ENCODE measurements around the gene CLSTN2.
"Not testable (repeated sequence)": the region's sequence is repeated elsewhere in the genome, so short reads cannot be mapped to it uniquely, and the experiment has no call there.

The CLSTN2 gene

DNA sequence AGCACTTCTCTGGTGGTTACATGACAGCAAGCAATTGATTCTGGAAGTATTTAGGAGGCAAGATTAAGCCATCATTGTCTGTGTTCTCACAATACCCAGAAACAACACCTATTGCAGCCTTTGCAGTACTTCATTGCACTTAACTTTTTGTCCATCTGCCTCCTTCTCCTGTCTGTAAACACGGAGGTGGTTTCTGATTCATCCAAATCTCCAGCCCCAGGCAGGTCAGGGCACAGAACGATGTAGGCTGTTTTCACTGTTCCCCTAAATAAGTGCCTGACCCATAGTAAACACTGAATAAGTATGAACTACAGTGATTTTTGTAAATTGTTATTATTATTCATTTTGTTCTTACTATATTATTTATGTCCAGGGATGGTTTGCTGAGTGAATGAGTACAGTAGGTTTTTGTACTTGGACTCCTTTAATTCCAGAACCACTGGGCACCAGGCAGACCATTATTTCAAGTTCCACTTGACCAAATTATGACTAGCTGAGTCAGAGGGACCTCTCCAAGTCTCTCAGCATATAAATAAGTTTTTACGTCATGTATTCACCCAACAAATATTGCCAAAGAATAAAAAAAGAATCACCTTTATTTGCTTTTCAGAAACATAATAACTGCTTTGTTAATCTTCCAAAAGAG is 459.6 kb downstream of the CLSTN2 start:
- no peak for DNase-seq

GRCh38 chr3:140395134-140396075 is 460.4 kb downstream of the CLSTN2 start:
- DNase-seq = no peak

DNA sequence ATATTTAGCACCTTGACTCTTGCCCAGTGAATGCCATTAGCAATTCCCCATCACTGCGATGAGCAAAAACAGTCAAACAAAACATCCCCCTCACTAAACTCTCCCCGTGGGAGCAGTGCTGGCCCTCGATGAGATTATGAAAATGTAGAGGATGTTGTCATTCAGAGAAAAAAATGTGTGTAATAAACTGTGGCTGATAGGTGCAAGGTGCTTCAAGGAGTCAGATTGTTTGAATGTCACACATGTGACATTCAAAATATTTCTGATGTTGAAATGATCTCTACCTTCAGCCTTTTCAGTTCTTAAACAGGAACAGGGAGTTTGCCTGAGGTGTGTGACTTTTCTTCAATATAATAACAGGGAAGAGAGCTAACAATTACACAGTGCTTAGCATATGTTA is 461.1 kb downstream of the CLSTN2 start:
- DNase-seq = no peak

- DNase-seq = no peak
Measured at GRCh38 chr3:140397847-140398246, 462.9 kb downstream of the CLSTN2 start.

DNA sequence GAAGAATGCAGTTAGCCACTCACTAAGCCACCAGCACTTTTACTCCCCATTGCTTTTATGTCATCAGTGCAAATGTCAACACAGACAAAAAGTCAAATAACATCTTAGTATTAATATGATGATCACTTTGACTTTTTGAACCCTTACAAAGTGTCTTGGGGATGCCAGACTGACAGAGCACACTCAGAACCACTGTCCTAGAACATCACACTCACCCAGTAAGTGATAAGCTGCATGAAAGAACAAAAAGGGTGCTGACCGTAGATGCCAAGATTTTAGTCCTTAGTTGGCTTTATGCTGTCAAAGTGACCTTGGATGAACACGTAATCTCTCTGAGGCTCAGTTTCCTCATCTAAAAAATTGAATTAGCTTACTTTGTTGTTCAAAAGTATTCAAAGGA is 463.4 kb downstream of the CLSTN2 start:
- no peak for DNase-seq

- DNase-seq = no peak
Measured at GRCh38 chr3:140399871-140400270, 464.9 kb downstream of the CLSTN2 start.

DNA sequence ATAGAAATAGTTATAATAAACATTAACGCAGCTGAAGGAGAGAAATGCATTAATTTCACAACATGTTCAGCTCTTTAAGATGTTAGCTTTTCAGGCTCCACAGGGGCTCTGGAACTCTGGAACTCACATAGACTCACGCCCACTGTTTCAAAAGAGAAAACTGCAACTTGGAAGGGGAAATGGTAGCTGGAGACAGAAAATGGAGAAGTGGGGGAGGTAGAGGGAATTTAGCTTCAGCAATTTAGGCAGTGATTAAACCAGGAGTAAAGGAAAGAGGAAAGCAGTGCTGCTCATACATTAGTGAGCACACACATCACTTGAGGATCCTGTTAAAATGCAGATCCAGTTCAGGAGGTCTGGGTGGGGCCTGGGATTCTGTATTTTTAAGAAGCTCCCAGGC is 468.1 kb downstream of the CLSTN2 start:
- DNase-seq = no peak

DNA sequence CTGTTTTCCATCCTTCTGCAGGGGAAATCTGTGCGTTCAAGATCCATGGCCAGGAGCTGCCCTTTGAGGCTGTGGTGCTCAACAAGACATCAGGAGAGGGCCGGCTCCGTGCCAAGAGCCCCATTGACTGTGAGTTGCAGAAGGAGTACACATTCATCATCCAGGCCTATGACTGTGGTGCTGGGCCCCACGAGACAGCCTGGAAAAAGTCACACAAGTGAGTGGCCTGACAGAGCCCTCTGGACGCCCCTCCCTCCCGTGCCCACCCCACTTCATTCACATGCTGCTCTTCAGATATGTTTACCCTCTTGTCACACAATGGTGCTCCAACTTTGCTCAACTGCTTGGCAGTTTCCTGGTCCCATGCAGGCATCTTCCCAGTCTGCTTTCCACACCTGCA is 468.6 kb downstream of the CLSTN2 start:
- no peak for DNase-seq

GRCh38 chr3:140406655-140407054 is 471.7 kb downstream of the CLSTN2 start:
- DNase-seq = no peak

DNA sequence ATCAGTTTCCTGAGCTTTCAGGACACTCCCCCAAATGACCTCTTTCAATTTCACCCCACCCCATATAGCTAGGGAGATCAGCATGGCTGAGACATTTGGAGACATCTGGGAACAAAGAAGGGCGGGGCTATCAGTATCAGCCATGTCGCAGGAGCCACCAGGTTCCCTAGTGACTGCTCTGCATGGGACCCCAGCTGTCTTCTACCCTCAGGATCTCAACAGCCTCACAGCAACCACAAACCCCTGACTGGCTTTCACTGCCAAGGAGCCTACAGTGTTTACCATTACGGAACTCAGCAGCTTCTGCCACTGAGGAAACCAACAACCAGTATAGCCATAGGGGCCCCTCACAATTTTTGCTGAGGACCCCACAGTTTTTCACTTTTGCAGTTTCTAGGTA is 473.3 kb downstream of the CLSTN2 start:
- no peak for DNase-seq

DNA sequence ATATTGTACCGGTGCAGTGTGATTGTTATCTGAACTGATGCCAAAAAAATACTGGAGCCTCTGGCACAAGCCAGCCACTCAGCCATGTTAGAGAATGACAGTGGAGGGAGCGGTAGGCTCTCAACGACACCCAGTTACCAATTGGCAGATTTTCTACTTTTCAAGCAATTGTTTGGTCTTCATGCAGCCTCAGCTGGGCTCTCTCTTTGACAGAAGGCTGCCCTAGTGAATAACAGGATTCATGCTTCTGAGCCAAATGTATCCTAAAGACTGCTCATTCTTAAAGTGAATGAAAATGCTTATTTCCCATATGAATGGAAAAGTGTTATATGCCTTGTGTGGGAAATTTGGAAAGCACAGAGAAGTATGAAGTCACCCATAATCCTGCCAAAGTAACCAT is 481.7 kb downstream of the CLSTN2 start:
- no peak for DNase-seq

DNA sequence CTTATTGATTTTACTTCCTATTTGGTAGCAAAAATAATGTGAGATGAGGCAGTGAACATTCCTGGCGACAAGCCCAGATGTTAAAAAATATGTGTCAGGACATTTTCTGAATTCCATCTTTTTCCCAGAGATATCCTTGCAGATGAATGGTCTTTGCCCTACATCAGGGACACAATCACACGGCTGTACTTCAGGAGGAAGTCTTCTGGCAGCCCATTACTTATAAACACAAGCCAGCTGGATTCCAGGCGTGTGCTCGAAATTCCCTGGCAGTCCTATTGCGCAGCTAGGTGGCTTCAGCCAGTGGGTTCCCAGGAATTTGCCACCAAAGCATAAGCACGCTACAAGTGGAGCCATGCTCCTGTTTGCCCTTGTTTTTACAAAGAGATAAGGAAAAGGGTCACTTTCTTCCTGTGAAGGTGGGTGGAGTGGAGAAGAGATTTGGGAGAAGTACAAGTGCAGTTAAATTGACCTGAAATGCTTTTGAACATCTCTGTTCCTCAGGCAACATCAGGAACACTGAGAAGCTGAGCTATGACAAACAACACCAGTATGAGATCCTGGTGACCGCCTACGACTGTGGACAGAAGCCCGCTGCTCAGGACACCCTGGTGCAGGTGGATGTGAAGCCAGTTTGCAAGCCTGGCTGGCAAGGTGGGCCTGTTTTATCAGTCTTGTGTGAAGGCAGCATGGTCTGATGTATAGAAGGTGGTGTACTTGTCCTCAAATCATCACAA is 485.8 kb downstream of the CLSTN2 start:
- DNase-seq = no peak

DNA sequence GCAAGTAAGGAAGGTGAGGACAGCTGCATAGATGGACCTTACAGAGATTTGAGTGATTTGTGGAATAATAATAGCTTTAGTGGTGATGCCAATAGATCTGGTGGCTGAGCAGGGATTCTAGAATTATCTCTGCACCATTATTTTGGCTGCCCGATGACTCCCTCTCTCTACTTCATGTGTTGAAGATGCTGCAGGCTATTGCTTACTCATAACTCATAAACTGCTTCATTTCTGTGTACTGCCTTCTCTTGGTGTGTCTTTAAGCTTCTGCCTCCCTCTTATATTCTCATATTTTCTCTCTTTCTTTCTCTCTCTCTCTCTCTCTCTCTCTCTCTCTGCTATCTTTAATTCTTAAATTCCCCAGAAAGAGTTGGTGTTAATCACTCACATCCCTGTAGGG is 486.9 kb downstream of the CLSTN2 start:
- no peak for DNase-seq

GRCh38 chr3:140423146-140423545 is 488.2 kb downstream of the CLSTN2 start:
- no peak for DNase-seq

- DNase-seq = not testable (repeated sequence)
Measured at GRCh38 chr3:140423574-140423973, 488.6 kb downstream of the CLSTN2 start.

DNA sequence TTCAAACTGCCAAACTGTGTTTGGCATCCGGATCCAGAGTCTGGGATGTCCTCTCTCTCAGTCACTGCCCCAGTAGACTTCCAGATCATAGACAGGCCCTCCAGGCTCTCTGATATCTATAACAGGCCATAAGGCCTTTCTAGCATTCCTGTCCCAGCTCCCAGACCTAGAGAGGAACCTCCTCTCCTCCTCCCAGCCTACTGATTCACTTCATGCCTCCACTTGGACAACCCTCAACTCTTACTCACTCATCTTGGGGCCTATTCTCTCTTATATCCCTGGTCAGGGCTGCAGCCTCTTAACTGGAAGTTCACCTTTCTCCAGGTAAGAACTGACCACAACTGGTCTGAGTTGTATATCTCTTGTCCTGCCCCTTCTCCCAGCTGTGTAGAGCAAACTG is 489.2 kb downstream of the CLSTN2 start:
- no peak for DNase-seq

GRCh38 chr3:140424726-140425125 is 489.7 kb downstream of the CLSTN2 start:
- DNase-seq = no peak

DNA sequence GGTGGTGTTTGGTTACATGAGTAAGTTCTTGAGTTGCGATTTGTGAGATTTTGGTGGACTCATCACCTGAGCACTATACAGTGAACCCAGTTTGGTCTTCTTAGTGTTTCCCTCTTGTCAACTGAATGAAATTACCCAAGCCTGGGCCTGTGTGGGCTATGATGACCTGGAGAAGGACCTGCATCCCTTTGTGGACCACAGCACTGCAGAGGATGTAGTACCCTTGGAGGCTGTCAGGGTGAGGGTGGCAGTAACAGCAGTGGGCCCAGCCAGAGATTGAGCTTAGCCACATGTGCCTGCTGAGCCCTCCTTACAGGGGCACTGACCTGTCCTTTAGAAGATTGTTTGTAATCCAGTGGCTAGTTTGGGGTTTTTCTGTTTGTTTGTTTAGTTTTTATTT is 492.8 kb downstream of the CLSTN2 start:
- no peak for DNase-seq

- DNase-seq = no peak
Measured at GRCh38 chr3:140428380-140428779, 493.4 kb downstream of the CLSTN2 start.

DNA sequence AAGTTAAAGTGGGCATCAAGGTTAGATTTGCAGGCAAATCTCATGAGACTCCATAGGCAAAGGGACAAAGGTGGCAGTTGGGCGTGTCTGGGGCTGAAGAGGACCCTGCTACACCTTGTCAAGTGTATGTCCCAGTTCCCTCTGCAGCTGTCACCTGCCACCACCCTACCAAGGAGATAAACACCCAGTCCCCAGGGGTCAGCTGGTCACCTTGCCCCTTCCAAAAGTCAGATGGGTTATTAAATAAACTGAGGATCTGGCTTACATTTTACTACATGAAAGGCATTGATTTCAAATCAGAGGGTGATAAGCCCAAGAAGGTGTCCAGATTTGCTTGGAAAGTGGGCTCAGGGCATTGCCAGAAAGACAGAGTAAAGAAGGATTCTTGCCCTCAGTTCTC is 494.8 kb downstream of the CLSTN2 start:
- no peak for DNase-seq

DNA sequence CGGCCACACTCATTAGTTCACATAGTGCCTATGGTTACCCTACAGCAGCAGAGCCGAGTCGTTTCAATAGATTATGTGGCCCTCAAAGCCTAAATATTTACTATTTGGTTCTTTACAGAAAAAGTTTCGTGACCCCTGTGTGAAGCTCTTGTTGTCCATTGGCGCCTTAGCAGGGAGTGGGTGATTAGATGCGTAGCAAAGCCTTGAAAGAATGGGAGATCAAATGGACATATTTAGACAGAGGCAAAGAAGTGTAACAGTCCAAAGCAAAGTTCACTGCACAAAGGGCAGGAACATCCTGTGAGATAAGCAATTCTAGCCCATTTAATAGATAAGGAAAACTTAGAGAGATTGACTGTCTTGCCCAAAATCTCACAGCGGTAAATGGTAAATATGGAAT is 495.5 kb downstream of the CLSTN2 start:
- no peak for DNase-seq

DNA sequence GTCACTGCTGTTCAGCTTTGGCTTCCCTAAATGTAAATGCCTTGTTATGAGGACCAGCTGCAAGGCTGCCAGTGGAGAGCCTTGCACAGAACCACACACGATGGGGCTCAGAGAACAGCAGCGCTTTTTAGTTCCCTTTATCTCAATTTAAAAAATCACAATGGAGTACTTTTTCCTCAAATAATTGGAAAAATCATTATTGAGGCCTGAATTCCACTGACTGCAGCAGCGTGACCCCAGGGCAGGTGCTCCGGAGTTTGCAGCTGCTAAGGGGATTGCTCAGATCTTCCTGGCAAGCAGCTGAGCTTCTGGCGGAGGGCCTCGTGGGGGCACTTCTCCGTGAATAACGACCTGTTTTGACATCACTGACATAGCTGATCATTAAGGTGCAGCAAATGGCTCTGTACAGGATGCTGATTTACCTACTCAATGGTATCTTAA is 497.3 kb downstream of the CLSTN2 start:
- no peak for DNase-seq

- DNase-seq = no peak
Measured at GRCh38 chr3:140433431-140433830, 498.4 kb downstream of the CLSTN2 start.

Data from activated CD4-positive, alpha-beta T cell treated with anti-CD3 and anti-CD28 coated beads for 1 hour (primary cell).